CMK (cell line): ENCODE results near the gene TMC4.
"Not testable (repeated sequence)": the region's sequence is repeated elsewhere in the genome, so short reads cannot be mapped to it uniquely, and the experiment has no call there.

ENCODE experiments used
- DNase-seq: peaks from one replicate; pipeline ENCODE4 v3.0.0-alpha.2; 2010; ENCODE audit warnings: low read depth

TMC4 gene

DNA sequence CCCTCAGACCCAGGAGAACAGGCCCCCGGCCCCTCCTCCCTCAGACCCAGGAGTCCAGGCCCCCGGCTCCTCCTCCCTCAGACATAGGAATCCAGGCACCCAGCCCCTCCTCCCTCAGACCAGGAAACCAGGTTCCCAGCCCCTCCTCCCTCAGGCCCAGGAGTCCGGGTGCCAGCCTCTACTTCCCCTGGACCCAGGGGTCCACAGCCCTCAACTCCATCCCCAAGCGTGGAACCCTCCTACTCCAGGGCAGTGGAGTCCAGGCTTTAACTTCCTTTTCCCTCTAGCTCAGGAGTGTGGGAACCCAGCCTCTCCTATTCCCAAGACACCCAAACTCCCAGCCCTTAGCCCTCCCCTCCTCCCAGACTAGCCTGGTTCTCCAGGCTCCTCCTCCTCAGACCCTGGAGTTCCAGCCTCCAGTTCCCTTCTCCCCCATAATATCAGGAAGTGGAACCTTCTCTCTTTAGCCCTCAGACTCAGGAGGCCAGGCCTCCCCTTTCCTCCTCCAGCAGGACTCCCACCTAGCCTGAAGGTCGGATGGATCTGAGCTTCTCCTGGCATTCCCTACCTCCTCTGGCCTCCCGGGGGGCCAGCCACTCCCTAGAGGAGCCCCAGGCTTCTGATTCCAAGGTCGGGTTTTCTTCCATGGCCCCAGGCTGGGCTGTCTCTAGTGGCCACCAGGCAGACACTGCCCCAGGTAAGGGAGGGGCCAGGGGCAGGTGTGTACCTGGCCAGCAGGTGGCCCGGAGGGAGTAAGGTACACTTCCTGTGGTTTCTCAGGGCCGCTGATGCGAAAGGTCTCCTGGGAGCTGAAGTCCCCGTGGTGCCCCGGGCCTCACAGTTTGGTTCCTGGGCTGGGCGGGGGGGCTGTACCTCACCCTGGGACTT is at the start of gene TMC4:
TMC4 (minus strand) TSS at position 690 of the 888 bp plus-strand sequence; CDS start at position 647, 43 bp downstream.
- no peak for DNase-seq

- DNase-seq: not testable (repeated sequence)
Observed at GRCh38 chr19:54221947-54222346, 49.0 kb upstream of the TMC4 start.

DNA sequence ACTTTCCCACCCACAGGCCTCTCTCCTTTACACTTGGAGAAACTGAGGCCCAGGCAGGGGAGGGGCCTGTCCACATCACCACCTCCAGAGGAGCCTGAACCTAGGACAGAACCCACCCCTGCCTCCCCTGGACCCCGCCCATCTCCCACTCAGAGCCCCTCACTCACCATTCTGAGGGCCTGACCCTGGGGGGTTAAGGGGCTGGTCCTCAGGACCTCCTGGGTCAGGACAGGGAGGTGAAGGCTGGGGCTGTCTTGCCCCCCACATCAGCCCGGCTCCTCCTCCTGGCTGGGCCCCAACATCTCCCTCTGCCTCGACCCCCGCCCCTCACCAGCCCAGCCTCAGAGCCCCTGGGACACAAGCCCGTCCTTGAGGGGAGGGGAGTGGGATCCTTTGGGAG is 46.7 kb upstream of the TMC4 start:
- not testable (repeated sequence) for DNase-seq

- no peak for DNase-seq
Observed at GRCh38 chr19:54218960-54219661, 46.2 kb upstream of the TMC4 start.

DNA sequence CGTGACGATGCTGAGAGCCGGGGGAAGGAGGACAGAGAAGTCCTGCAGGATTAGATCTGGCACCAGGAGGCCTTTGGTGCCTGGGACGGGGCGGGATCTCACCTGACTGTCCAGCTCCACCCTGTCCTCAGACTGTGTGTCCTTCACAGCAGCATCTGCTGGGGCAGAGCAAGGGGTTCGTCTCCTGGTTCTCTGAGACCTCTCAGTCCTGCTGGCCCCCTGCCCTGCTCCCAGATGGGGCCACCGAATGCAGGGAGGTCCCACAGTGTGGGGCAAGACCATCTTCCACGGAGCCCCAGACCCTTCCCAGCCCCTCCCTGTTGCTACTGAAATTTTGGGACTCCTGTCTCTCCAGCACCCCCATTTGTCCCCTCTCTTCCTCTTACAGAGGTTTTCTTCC is 45.3 kb upstream of the TMC4 start:
- DNase-seq: no peak

- not testable (repeated sequence) for DNase-seq
Observed at GRCh38 chr19:54217517-54218247, 44.7 kb upstream of the TMC4 start.

DNA sequence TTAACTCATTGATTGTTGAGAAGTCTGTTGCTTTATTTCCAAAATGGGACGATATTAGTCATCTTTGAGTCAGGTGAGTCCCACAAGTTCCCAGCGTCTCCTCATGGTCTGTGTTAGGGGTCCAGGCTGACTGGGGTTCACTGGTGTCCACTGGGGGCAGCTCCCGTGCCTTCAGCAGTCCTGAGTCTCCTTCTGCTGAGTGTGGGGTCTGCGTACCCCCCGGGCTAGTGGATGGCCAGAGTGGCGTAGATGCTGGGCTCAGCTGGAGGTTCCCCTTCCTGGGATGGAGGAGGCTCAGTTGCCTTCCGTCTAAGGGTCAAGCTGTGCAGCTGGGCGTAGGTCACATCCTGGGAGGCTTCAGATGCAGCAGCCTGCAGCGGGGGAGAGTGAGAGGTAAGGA is 43.9 kb upstream of the TMC4 start:
- no peak for DNase-seq

DNA sequence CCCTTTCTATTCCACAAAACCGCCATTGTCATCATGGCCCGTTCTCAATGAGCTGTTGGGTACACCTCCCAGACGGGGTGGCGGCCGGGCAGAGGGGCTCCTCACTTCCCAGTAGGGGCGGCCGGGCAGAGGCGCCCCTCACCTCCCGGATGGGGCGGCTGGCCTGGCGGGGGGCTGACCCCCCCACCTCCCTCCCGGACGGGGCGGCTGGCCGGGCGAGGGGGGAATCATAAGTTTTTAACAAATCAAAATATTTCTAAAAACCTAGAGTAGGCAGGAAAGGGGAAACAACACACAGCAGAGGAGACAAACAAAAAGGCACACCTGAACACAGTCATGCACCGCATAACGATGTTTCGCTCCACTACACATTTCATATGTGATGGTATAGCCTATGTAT is 41.8 kb upstream of the TMC4 start:
- DNase-seq: not testable (repeated sequence)

GRCh38 chr19:54214217-54214616 is 41.3 kb upstream of the TMC4 start:
- not testable (repeated sequence) for DNase-seq

GRCh38 chr19:54211235-54211634 is 38.3 kb upstream of the TMC4 start:
- no peak for DNase-seq

DNA sequence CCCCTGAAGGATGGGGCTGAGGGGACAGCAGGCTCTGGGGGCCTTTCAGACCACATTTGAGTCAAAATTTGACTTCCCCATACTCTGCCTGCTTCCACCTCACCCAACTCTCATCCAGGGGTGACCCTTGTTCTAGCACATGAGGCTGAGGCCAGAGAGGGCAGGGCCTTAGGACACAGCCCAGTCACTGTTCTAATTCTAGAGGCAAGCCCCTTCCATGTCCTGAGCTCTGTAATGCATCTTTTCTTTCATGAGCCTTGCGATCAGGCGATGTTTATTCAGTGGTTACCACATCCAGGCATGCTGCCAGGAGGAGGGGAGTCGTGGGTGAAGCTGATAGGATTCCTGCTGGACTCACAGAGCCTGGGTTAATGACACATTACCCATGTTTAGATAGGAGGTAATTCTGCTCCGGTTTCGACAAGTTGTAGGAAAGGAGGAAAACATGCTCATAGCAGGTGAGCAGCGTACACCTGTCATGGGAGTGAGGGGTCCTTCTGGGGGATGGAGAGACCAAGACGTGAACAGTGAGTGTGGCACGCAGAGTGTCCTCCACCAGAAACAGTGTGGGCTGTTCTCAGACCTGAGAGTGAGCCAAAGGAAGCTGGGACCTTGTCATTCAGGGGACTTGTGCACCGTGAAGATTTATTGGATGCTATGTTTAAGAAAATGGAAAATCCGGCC is 37.0 kb upstream of the TMC4 start:
- peak; percentile 70 for DNase-seq

DNA sequence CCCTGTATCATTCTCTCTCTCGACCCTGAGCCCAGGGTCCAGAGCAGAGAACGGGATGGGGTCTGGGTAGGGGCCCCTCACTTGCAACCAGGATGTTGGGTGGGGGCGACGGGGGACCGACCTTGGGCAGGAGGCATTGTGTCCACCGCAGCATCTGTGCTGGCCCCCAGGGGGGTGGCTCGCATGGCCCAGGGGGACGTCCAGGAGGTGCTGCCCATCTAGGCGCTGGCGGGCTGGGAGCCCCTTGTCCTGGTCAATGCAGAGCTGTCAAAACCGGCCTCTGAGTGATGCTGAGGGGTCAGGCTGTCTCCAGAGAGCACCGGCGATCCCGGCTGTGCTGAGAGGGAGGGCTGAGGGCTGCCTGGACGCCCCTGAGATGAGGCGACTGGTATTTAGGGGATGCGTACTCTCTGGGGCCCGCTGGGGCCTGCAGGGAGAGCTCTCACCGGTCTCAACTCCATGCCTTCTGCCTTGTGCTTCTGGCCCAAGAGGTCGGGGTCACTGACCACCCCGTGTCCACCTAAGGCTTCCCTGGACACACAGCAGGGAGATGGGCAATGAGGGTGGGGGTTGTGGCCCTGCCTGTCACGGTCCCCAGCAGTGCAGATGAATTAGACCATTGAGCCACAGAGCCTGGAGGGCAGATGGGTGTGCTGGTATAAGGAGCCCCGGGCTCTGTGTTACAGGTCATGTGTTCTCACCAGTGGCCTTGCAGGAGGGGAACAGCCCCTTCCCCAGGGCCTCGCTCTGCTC is 36.3 kb upstream of the TMC4 start:
- DNase-seq: no peak

DNA sequence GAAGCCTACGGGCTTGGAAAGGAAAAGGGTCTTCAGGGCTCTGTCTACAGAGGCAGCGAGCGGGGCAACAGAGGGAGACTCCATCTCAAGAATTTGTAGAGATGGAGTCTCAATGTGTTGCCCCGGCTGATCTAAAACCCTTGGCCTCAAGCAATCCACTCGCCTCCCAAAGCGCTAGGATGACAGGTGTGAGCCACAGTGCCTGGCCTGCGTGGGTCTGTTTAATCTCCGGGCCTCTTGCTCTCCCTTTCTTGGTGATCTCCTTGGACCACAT is 35.8 kb upstream of the TMC4 start:
- DNase-seq: no peak

DNA sequence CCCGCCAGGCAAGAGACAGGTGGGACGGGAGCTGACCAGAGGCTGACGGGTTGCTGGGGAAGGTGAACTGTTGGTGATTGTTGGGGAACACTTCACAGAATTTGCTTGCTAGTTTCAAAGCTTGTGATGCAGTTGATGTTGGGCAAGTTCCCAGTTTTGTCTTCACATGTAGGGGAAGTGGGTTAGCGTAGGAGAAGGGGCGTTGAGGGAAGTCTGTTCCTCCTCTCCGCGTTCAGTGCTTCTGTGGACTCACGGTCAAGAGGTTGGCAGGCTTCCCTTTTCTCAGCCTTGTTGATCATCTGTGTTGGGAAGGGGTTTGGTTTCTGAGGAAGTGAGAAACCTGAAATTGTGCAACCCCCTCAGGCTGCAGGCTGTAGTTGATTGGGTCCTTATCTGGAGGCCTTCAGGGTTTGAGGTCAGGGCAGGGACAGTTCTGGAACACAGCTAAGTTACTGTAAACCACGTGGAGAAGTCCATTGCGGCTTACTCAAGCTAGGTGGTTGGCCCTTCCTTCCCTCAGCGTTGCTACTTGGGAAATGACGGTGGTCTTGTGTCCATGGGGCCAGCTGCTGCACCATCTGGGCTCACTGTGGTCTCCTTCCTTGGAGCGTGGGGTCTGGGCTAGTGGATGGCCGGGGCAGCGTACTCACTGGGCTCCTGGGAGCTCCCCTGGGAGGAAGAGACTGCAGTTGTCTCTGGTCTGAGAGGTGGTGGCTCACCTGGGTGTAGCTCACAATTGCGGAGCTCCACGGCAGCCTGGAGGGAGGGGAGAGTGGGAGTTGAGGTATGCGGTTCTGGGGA is 35.2 kb upstream of the TMC4 start:
- peak; percentile 99 for DNase-seq

DNA sequence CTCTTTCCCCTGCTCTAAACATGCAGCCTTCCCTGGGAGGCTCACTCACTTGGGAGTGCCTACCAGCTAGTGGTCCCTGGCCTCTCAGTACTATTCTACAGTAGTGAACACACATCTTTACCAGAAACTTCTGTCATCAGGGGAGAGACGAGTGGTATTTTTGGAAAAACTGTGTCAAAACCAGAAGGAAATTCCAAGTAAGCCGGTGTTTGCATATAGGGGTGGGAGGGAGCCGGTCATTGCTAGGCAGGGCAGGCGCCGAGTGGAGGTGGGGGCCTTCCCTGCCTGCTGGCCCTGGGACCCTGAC is 34.7 kb upstream of the TMC4 start:
- DNase-seq: no peak

DNA sequence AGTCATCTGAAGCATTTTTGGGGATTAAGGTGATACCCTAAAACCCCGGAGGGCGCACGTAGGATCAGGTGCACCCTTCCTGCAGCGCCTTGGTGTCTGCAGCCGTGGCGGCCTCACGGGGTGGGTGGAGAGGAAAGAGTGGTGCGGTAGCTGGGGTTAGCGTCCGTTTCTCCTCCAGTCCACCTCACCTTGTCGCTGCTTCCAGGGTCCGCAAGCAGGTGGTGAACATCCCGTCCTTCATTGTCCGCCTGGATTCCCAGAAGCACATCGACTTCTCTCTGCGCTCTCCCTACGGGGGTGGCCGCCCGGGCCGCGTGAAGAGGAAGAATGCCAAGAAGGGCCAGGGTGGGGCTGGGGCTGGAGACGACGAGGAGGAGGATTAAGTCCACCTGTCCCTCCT is 34.2 kb upstream of the TMC4 start:
- not testable (repeated sequence) for DNase-seq

DNA sequence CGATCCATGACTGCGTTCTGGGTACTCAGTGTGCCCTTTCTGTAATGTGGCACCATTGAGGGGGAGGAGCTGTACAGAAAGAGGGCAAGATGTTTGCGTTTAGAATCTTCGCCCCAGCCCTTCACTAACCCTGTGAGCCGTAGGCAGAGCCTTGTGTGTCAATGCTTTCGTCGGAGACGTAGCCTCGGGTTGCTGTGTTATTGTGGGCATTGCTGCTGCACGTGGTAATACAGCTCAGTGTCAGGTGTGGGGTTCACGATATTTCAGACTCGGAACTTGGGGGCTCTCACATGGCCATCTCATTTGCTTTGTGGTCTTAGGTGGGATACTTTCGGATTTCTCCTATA is 33.8 kb upstream of the TMC4 start:
- no peak for DNase-seq

DNA sequence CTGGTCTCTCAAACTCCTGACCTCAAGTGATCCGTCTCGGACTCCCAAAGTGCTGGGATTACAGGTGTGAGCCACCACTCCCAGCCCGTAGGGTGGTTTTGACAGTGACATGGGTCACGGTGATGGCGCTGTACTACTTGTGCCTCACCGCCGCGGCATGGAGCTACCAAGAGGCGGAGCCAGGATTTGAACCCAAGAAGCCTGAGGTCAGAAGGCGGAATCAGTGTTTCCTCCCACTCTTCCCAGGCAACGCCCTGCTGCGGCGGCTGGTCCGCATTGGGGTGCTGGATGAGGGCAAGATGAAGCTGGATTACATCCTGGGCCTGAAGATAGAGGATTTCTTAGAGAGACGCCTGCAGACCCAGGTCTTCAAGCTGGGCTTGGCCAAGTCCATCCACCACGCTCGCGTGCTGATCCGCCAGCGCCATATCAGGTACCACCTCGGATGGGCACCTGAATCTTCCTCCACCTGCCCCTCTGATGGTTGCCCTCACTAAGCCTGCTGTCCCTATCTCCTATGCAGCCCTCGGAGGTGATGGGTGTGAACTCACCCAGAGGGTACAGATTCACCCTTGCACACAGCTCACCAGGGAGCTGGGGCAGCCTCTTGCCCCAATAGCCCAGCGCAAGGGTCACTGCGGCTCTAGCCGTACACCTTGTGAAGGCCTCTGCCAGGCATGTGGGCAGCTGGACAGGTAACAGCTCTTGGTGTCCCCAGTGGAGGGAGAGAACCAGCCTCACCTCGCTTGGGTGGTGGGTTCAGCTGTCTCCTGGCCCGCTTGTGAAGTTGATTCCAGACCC is 33.3 kb upstream of the TMC4 start:
- DNase-seq: no peak

- no peak for DNase-seq
Observed at GRCh38 chr19:54204767-54205468, 32.0 kb upstream of the TMC4 start.
